Skeletal muscle cell (primary cell): Measurements from ENCODE around the gene DNAJB9.

Source experiments
- DNase-seq: peaks from one replicate; pipeline ENCODE4 v3.0.0-alpha.2; 2010; ENCODE audit warnings: low read depth
- H3K4me3 ChIP-seq: 2 replicates; pipeline ENCODE4 v1.5.1; 2011; ENCODE audit warnings: low read depth, mild to moderate bottlenecking, control low read depth, low read length, moderate library complexity

DNAJB9 gene

GRCh38 chr7:108600399-108600798, 30.7 kb downstream of the DNAJB9 start:
- DNase-seq, result no peak
- no peak overlapping the region for H3K4me3 ChIP-seq

- H3K4me3 ChIP-seq, result no peak overlapping the region
- DNase-seq, result no peak
Measured at GRCh38 chr7:108603656-108604306, 34.1 kb downstream of the DNAJB9 start.

- DNase-seq, result no peak
- H3K4me3 ChIP-seq, result no peak overlapping the region
Measured at GRCh38 chr7:108604307-108605077, 34.8 kb downstream of the DNAJB9 start.

- DNase-seq, result no peak
Measured at GRCh38 chr7:108605559-108606201, 36.0 kb downstream of the DNAJB9 start.

GRCh38 chr7:108609643-108610042, 40.0 kb downstream of the DNAJB9 start:
- DNase-seq, result no peak
- no peak overlapping the region for H3K4me3 ChIP-seq

More at GRCh38 chr7:108605559-108606201, 36.0 kb downstream of the DNAJB9 start:
- H3K4me3 ChIP-seq, result no peak overlapping the region

GRCh38 chr7:108611268-108611667, 41.6 kb downstream of the DNAJB9 start:
- DNase-seq, result no peak
- no peak overlapping the region for H3K4me3 ChIP-seq

- no peak for DNase-seq
- H3K4me3 ChIP-seq, result no peak overlapping the region
Measured at GRCh38 chr7:108613147-108613948, 43.7 kb downstream of the DNAJB9 start.

- no peak for DNase-seq
- no peak overlapping the region for H3K4me3 ChIP-seq
Measured at GRCh38 chr7:108613949-108614381, 44.3 kb downstream of the DNAJB9 start.

GRCh38 chr7:108614896-108615295, 45.2 kb downstream of the DNAJB9 start:
- no peak for DNase-seq
- no peak overlapping the region for H3K4me3 ChIP-seq

- no peak for DNase-seq
- no peak overlapping the region for H3K4me3 ChIP-seq
Measured at GRCh38 chr7:108618056-108618455, 48.4 kb downstream of the DNAJB9 start.

- no peak overlapping the region for H3K4me3 ChIP-seq
- DNase-seq, result no peak
Measured at GRCh38 chr7:108623220-108623619, 53.5 kb downstream of the DNAJB9 start.
